GM19351 (cell line): ENCODE results near the gene LRWD1.

ENCODE experiments used
- ATAC-seq: cut with Tn5 transposase; IDR thresholded peaks from one replicate; pipeline ENCODE4 v1.9.1; 2021; ENCODE audit warnings: mild to moderate bottlenecking, moderate library complexity; ENCODE audit not compliant: unreplicated experiment

Gene LRWD1

DNA sequence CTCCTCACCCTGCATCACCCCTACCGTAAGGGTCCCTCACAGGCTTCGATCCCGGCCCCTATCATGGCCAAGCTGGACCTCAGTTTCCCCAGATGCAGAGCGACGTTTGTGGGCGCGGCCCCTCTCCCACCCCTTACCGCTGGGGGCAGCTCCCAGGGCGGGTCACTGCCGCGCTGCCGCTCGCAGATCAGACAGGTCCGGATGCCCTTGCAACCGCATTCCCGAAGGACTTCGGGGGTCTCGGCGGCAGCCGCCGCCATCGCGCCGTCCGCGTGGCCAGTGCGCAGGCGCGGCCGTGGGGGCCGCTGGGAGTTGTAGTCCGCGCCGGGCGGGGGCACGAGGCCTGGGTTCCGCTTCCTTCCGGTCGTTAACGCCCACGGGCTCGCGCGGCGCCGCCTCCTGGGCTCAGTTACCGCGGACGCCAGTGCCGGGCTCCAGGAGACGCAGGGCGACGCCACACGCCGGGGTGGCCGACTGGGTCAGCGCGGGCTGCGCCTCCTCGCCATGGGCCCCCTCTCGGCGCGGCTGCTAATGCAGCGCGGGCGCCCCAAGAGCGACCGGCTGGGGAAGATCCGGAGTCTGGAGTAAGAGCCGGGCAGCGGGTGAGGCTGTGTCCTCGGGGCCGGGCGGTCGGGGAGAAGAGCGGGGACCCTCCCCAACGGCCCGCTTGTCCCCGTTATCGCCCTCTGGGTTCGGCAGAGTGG is at the start of gene LRWD1, which contains the start of gene ALKBH4:
TSS of gene LRWD1 (plus strand) at position 408 of the 704 bp plus-strand sequence. CDS start at position 505, 97 bp downstream.
TSS of gene ALKBH4 (minus strand) at position 287 of the 704 bp plus-strand sequence. CDS start at position 260, 27 bp downstream.
- peak; percentile 87 for ATAC-seq

DNA sequence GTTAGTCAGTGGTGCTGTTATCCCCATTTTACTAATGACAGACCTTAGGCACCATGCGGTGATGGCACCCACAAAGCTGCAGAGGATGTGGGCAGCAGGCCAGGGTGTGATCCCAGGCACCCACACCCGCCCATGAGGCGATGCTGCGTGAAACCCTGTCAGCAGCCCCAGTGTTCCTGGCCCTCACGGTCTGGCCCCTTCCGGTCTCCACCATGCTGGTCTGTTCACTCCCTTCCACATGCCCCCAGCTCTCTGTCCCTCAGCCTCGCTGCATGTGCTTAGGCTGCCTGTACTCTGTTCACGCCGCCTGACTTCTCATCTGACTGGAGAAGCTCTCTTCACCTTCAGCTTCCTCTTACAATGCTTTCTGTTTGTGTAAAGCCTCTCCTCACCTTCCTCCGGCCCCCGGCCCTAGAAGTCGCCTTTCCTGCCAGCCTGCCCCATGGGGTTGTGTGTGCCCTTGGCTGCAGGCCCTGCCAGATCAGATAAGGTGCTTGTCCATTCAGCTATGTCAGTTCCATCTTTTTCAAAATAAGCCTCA is 49.0 kb upstream of the LRWD1 start:
- ATAC-seq, result peak; percentile 65

- ATAC-seq, result no peak
These were observed 48.4 kb upstream of the LRWD1 start for GRCh38 chr7:102416406-102416805.

- no peak for ATAC-seq
These were observed 47.7 kb upstream of the LRWD1 start for GRCh38 chr7:102417105-102417504.

- ATAC-seq, result no peak
These were observed 46.2 kb upstream of the LRWD1 start for GRCh38 chr7:102418592-102418991.

DNA sequence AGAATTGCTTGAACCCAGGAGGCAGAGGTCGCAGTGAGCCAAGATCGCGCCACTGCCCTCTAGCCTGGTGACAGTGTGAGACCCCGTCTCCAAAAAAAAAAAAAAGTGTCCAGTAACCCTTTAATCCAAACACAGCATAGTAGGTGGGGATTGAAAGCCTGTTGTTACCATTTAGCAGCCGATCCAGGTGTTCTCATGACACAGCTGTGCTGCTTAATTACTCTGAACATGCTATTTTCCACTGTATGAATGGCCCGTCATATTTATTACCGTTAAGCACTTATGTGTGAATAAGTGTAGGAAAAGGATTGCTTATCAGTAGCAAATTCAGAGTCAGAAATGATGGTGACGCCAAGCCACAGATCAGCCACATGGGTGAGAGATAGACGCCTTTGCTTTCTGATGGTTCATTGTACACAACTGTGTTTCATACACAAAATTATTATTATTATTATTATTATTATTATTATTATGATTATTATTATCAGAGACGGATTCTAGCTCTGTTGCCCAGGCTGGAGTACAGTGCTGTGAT is 43.0 kb upstream of the LRWD1 start:
- no peak for ATAC-seq

GRCh38 chr7:102424129-102424551 is 40.6 kb upstream of the LRWD1 start:
- ATAC-seq, result no peak

DNA sequence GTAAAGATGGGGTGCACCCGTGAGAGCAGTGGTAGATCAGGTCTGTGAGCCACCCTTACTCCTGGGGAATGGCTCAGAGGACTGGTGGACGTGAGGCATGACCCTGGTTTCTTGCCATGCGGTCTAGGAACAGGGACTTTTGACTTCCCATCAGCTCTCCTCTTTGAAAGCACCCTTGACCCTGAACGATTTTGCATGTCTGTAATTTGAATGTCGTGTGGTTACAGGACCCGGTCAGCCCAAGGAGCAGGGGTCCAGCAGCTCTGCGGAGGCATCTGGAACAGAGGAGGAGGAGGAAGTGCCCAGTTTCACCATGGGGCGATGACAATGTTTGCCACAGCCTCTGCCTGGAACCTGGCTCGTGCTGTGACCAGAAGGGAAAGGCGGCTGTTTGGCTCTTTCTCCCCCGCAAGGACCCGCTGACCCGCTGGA is 40.0 kb upstream of the LRWD1 start:
- ATAC-seq, result no peak

- ATAC-seq, result peak; percentile 64
These were observed 39.0 kb upstream of the LRWD1 start for GRCh38 chr7:102425639-102426267.

DNA sequence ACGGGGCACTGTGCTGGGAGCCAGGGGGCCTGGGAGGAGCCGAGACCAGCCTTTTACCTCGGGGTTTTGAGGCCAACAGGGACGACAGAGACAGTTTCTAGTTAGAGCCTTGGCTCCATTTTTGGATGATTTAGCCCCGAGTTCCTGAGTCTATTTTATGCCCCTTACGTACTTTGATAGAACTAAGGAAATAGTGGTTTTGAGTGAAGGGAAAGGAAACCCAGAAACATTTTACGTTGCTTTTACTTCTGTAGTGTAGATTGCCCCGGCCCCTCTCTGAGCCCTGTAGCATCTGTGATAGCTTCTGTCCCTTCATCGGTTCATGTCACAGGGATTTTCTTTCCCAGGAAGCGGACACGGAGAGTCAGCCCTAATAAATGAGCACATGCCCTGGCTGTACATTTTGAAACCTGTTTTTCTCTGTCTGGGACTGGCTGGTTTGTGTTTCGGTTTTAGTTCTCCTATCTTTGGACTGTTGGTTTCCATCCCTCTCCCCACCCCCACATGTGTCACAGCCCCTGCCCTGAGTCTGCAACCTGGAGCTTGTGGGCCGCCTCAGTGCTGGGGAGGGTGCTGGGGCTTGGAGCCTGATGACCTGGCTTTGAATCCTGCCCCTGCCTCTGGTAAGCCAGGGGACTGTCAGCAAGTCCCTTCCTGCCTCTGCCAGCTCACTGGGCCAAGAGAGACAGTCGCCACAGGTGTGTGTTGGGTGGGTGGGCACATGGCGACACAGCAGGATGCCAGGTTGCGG is 38.3 kb upstream of the LRWD1 start:
- peak; percentile 56 for ATAC-seq

GRCh38 chr7:102427019-102427405 is 37.8 kb upstream of the LRWD1 start:
- ATAC-seq, result no peak

DNA sequence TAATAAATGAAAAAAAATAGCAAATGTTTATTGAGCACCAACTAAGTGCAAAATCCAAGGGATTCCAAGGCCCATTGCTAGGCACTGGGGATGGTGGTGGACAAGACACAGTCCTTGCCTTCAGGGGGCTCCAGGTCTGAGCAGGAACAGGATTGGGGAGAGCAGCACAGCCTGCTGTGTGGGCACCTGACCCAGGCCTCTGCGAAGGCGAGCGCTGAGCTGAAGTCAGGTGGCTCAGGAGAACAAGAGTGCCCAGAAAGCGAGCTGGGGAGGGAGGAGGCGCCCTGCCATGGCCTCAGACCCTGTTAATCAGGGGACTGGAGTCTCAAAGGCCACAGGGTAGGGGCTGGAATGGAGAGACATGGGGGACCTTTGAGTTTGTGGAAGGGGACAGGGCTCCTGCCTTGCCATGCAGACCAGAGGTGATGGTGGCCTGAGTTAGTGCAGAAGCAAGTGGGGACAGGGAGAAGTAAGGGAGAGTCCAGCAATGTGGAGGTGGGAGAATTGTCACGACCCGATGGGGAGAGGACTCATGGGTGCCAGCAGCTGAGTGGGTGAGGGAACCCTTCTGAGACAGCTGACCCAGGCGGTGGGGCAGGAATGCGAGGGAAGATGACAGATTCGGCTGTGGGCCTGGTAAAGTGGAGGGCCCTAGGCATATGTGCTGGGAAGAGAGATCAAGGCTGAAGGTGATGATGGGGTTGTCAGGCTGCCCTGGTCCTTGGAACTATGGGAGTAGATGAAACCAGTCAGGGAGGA is 35.5 kb upstream of the LRWD1 start:
- no peak for ATAC-seq

GRCh38 chr7:102431617-102432298 is 33.0 kb upstream of the LRWD1 start:
- no peak for ATAC-seq

DNA sequence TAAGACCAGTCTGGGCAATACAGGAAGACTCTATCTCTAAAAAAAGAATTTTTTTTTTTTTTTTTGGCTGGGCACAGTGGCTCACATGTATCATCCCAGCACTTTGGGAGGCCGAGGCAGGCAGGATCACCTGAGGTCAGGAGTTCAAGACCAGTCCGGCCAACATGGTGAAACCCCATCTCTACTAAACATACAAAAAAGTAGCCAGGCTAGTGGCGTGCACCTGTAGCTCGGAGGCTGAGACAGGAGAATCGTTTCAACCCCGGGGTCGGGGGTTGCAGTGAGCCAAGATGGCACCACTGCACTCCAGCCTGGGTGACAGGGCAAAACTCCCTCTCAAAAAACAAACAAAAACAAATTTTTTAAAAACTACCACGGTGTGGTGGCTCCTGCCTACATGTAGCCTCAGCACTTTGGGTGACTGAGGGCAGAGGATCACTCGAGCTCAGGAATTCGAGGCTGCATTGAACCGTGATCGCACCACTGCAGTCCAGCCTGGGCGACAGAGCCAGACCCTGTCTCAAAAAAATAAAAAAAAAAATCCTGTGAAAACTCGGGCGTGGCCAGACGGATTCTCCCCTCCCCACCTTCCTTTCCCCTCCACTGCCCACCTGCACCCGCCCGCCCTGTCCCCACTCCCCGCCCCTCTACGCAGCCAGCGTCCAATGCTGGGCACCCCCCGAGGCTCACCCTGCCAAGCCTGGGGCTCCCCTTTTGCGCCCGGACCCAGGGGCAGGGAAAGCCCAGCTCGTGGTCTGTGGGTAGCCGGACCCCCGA is 32.2 kb upstream of the LRWD1 start:
- ATAC-seq, result peak; percentile 29

GRCh38 chr7:102433219-102434038 is 31.4 kb upstream of the LRWD1 start, which contains the start of gene ORAI2:
Gene ORAI2 (plus strand): TSS chr7:102433575. CDS start chr7:102438957, 5,382 bp downstream.
- ATAC-seq, result peak; percentile 55

GRCh38 chr7:102434039-102434486 is 30.7 kb upstream of the LRWD1 start:
- ATAC-seq, result no peak

GRCh38 chr7:102436118-102436517 is 28.7 kb upstream of the LRWD1 start:
- no peak for ATAC-seq
